ENCODE measurements around the gene KIFC3.
"Not testable (repeated sequence)": the region's sequence is repeated elsewhere in the genome, so short reads cannot be mapped to it uniquely, and the experiment has no call there.

KIFC3 gene

GRCh38 chr16:57823836-57824235 lies 21.5 kb upstream of the KIFC3 start:
- DNase-seq = no peak

- no peak for DNase-seq
These were observed 20.6 kb upstream of the KIFC3 start for GRCh38 chr16:57822856-57823255.

- DNase-seq = no peak
These were observed 19.8 kb upstream of the KIFC3 start for GRCh38 chr16:57822018-57822553.

- no peak for DNase-seq
These were observed 19.1 kb upstream of the KIFC3 start for GRCh38 chr16:57821149-57821971.

GRCh38 chr16:57818377-57819064 lies 16.2 kb upstream of the KIFC3 start:
- DNase-seq = no peak

- DNase-seq = no peak
These were observed 15.4 kb upstream of the KIFC3 start for GRCh38 chr16:57817680-57818079.

GRCh38 chr16:57815987-57816745 lies 13.9 kb upstream of the KIFC3 start:
- DNase-seq = peak; percentile 51

GRCh38 chr16:57814896-57815295 lies 12.6 kb upstream of the KIFC3 start:
- no peak for DNase-seq

- no peak for DNase-seq
These were observed 11.2 kb upstream of the KIFC3 start for GRCh38 chr16:57813466-57813865.

GRCh38 chr16:57811340-57811739 lies 9.0 kb upstream of the KIFC3 start:
- DNase-seq = not testable (repeated sequence)

- DNase-seq = peak; percentile 71
These were observed 8.1 kb upstream of the KIFC3 start for GRCh38 chr16:57810197-57811031.

- DNase-seq = no peak
These were observed 7.2 kb upstream of the KIFC3 start for GRCh38 chr16:57809276-57810196.

GRCh38 chr16:57808589-57809228 lies 6.4 kb upstream of the KIFC3 start:
- no peak for DNase-seq

- peak; percentile 14 for DNase-seq
These were observed 5.8 kb upstream of the KIFC3 start for GRCh38 chr16:57807968-57808528.

GRCh38 chr16:57807252-57807967 lies 5.1 kb upstream of the KIFC3 start:
- DNase-seq = no peak

GRCh38 chr16:57805176-57805575 lies 2.9 kb upstream of the KIFC3 start:
- no peak for DNase-seq

GRCh38 chr16:57804111-57804837 lies 2.0 kb upstream of the KIFC3 start:
- DNase-seq = no peak

- DNase-seq = no peak
These were observed 1.1 kb upstream of the KIFC3 start for GRCh38 chr16:57803134-57803990.
